ENCODE results near the gene ZNF672. TPM values are rescaled to one million over a fixed set of nuclear protein-coding genes. Genes with fewer than 3 reads are reported as not detected.
"Not testable (repeated sequence)": the region's sequence is repeated elsewhere in the genome, so short reads cannot be mapped to it uniquely, and the experiment has no call there.

The ZNF672 gene
- total and polyA plus RNA-seq, 8 donors, result 16.2 to 35.5 (median 20.1) TPM

GRCh38 chr1:248886237-248886895 is 48.3 kb downstream of the ZNF672 start:
- no peak for DNase-seq
- TF ChIP-seq CTCF (IDR thresholded peaks at IDR 0.05), result no peak
- no peaks in the 10 kb centered on the region for H3K9me3 ChIP-seq
- no peaks in the 10 kb centered on the region for H3K4me1 ChIP-seq
- intact Hi-C loops (cut with DNase I), result no loop called here
- no peak overlapping the region for H3K4me3 ChIP-seq
- no peaks in the 10 kb centered on the region for H3K27me3 ChIP-seq
- no peak overlapping the region for H3K27ac ChIP-seq
- H3K36me3 ChIP-seq, result no peaks in the 10 kb centered on the region
- ATAC-seq, result no peak

- ATAC-seq; H3K27me3 ChIP-seq; H3K27ac ChIP-seq; H3K36me3 ChIP-seq; DNase-seq; H3K9me3 ChIP-seq; H3K4me3 ChIP-seq; H3K4me1 ChIP-seq; intact Hi-C loops (cut with DNase I): not testable (repeated sequence)
Observed at GRCh38 chr1:248889914-248890243, 51.9 kb downstream of the ZNF672 start.

DNA sequence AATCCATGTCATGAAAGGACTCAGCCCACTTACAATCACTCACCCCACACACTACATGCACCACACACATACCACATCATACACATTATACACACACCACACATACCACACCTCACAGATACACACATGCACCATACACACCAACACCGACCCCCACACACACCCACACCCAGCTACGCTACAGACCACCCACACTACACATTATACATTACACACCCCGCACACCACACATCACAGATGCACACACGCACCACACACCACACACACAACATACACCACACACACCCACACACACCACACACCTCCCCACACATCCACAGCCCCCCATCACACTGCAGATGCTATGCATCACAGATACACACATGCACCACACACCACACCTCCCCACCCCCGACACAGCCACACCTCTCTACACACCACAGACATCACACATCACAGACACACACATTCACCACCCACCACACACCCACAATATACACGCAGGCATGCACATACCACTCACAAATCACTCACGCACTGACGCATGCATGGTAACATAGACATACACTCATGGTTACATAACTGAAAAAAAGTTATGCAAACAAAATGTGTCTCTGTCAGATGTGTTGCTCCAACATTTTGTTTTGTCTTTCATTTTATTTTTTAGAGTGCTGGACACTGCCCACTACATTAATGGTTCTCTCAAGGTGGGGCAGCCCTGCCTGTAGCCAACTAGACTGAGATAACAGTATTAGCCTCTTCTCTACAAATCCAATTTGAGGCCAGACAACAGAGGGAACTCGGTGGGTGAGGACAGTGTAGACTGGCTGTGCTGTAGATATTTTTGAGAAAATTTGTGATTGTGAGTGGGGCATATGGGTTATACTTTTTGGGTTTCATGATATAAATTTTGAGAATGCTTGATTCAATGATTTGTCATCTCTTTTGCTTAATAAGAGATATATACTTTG is 52.8 kb downstream of the ZNF672 start:
- Histone ChIP-seq H3K9me3 (no peaks in the 10 kb centered on the region), H3K4me1 (no peaks in the 10 kb centered on the region), H3K36me3 (no peaks in the 10 kb centered on the region), H3K27me3 (no peaks in the 10 kb centered on the region), H3K4me3 (no peak overlapping the region), H3K27ac (no peak overlapping the region)
- DNase-seq (no peak), ATAC-seq (no peak)
- intact Hi-C loops (cut with DNase I), result no loop called here
- no peak for TF ChIP-seq CTCF (IDR thresholded peaks at IDR 0.05)

DNA sequence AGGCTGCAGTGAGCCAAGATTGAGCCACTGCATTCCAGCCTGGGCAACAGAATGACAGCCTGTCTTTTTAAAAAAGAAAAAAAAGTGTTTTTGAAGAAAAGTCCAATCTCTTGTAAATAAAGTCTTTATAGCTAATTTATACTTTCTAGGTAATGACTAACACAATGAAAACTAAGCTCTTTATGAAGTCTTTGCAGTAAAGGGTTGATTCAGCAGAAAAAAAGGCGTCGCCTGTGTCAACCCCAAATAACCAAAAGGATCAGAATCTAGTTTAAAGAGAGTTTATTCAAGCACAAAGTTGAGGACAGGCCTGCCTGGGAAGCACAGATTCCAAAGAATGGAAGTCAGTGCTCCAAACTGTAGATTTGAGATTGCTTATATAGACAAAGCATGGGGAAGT is 53.7 kb downstream of the ZNF672 start:
- no peaks in the 10 kb centered on the region for H3K9me3 ChIP-seq
- DNase-seq, result no peak
- no peak for ATAC-seq

GRCh38 chr1:248892590-248892989 is 54.6 kb downstream of the ZNF672 start:
- H3K9me3 ChIP-seq, result no peaks in the 10 kb centered on the region
- ATAC-seq (no peak), DNase-seq (no peak)
- H3K36me3 ChIP-seq, result no peaks in the 10 kb centered on the region
- peaks cover 0 to 9% of the 10 kb centered on the region in 2 donors for H3K27me3 ChIP-seq
- H3K4me1 ChIP-seq, result no peaks in the 10 kb centered on the region
- H3K4me3 ChIP-seq, result no peak overlapping the region
- intact Hi-C loops (cut with DNase I), result no loop called here
- no peak for TF ChIP-seq CTCF (IDR thresholded peaks at IDR 0.05)
- H3K27ac ChIP-seq, result no peak overlapping the region

More for the DNA sequence above, 53.7 kb downstream of the ZNF672 start:
- intact Hi-C loops (cut with DNase I), result no loop called here
- Histone ChIP-seq H3K36me3 (no peaks in the 10 kb centered on the region), H3K4me3 (no peak overlapping the region), H3K27ac (no peak overlapping the region), H3K27me3 (peaks cover 0 to 7% of the 10 kb centered on the region in 2 donors), H3K4me1 (no peaks in the 10 kb centered on the region)
- no peak for TF ChIP-seq CTCF (IDR thresholded peaks at IDR 0.05)

All from left lung (tissue), 10 donors.